HG02973 (cell line): ENCODE data around the gene PKM.

Experiments used
- ATAC-seq: cut with Tn5 transposase; IDR thresholded peaks from one replicate; pipeline ENCODE4 v1.9.1; 2021; ENCODE audit warnings: moderate library complexity; ENCODE audit not compliant: unreplicated experiment

The PKM gene

DNA sequence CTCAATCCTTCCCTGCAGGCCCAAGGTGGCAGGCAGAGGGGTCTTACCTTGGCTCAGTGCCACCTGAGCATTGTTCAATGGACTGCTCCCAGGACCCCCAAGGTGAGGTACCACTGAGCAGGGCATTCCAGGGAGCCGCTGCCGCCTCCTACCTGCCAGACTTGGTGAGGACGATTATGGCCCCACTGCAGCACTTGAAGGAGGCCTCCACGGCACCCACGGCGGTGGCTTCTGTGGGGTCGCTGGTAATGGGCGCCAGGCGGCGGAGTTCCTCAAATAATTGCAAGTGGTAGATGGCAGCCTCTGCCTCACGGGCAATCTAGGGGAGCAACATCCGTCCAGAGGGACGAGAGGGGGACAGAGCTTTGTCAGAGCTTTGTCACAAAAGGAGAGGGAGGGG, 28.7 kb downstream of the PKM start:
- ATAC-seq: no peak

DNA sequence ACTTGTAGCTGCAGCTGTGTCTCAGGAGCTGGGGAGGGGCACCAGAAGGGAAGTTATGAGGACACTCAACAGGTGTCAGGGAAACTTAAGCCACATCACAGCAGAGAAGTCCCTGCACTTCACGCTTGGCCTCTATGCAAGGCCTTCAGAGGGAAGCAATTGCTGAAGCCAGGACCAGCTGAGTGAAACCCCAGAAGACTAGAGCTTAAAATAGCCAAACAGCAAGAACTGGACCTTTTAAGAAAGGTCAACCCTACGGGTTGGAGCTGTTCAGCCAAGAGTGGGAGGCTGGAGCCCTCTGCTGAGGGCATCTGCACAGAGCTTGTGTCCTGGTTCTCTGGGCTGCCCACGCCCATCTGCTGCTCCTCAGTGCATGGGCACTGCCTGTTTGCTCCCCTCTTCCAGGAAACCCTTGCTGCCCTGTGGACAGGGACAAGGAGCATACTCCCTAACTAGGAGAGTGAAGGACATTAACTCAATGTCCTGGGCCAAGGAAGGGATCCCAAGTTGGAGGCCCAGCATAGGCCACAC, 29.5 kb downstream of the PKM start:
- ATAC-seq: no peak

DNA sequence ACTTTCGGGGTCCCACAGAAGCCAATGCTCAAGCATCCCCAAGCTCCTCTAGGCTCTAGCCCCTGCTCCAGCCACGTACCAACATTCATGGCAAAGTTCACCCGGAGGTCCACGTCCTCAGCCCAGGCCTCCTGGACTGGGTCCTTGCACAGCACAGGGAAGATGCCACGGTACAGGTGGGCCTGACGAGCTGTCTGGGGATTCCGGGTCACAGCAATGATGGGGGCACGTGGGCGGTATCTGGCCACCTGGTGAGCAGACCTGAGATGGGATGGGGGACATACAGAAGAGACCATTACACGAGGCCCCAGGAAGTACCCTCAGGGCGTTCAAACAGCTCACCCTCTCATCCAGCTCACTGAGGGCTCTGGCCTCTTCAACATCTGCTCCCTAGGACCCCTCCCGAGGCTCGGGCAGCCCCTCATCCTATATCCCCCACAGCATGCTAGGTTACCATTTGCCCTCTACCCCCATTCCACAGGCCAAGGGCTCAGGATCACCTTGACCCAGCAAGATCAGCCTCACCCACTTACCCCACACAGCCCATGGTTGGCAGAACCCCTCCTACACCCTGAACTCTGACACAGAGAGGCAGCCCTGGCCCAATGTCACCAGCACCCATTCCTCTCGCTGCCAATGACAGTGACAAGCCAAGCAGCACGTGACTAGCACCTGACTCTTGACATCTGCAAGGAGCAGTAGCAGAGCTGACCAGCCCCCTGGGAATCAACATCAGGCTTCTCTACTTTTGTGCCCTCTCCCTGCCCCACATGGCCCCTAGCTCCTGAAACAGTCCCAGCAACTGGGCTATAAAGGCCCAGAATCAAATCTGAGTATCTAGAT, 30.4 kb downstream of the PKM start:
- no peak for ATAC-seq

DNA sequence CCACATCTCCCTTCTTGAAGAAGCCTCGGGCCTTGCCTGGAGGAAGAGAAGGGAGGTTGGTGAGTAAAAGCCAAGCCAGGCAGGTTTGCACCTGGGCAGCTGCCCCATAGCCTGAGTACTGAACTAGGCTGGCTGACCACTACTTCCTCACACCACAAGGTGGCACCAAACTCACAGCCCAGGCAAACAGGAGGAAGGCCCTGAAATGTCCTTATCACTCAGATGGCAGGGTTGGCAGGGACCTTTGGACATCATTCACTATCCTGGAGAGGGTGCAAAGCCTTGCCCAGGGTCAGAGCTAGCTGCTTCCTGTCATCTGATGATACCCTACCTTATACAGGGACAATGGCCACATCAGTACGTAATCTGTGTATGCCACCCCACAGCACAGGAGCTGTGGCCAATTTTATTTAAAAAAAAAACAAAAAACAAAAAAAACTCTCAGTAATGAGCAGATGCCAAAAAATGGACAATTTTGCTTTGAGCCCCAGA, 31.2 kb downstream of the PKM start:
- ATAC-seq: no peak

DNA sequence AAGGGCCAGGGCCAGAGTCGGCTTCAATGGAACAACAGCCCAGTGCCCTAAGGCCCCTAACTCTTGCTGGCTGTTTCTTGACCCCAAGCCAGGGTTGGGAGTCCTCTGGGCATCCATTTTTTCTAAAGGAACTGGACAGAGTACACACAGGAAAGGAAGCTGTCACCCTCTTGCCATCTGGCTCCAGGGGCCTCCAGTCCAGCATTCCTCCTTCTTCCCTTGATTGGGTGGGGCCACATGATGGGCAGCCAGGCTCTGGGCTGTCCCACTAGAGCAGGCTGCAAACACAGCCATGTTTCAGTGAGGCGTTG, 31.8 kb downstream of the PKM start:
- ATAC-seq: no peak

DNA sequence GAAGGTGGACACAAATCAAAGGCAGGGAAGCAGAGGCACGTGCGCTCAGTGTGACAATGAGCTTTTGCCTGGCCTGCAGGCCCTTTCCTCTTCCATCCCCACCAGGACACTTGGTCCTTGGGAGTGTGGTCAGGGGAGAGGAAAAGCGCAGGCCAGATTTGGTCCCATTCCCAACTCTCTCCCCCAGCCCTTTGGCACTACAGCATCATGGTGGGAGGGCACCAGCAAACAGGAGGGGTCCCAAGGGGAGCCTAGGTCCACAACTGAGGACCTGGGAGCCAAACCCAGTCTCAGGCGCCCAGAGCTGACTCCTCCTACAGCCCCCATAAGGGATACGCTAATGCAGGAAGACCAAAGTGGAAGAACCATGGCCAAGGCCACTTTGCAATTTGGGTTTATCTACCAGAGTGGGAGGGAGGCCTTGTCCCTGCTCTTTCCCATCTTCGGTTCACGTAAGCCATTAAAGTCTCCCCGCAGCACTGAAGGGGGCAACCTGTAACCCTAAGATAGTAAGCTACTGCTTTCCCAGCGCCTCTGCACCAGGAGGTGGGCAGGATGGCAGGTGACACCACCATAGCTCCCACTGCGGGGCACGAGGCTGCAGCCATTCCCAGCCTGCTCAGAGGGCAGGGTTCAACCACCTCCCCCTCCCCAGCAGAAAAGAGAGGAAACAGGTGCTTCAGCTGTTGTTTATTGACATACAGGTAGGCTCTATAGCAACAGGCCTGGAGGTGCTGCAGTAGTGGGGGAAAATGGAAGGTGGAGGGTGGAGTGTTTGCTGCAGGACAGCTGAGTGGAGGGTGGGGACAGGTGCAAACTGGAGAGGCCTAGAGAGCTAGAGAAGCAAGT, 32.4 kb downstream of the PKM start:
- no peak for ATAC-seq

DNA sequence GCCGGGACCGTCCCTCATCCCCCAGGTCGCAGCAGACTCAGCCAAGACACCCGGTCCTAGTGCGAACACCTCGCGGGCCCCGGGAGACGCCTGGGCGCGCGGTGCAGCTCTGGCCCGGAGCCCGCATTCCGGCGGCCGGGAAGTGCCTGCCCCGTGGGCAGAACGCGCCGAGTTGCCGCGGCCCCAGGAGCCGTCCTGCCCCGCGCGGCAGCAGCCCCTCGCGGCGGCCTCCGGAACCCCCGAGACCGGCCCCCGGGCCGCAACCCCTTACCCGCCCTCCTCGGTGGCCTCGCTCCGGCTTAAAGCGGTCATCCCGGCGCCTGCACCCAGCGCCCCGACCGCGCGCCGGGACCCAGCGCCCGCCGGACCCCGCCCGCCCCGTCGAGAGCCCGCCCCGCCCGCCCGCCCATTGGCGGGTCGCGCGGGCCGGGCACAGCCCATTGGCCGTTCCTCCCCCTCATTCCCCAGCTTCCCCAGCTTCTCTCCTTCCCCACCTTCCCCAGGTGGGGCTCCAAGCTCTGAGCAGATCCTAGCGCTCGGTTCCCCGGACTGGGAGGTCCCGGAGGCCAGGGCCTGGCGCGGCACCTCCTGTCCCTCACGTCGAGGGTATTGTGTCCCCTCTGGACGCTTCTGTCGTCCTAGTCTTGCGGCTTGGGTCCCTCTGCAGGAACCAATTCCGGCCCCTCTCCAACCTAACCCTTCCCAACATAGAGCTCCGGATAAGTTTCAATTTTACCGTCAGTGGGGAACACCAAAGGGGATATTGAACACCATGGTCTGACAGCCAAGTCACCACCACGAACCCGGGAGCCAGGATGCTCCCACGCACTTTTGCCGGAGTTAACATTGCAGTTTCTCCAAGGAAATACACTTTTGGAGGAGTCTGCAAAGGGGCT, 33.3 kb downstream of the PKM start, which contains the start of gene GRAMD2A:
Gene GRAMD2A, minus strand, starts transcription at position 328 of the 896 bp plus-strand sequence.
- ATAC-seq: no peak

DNA sequence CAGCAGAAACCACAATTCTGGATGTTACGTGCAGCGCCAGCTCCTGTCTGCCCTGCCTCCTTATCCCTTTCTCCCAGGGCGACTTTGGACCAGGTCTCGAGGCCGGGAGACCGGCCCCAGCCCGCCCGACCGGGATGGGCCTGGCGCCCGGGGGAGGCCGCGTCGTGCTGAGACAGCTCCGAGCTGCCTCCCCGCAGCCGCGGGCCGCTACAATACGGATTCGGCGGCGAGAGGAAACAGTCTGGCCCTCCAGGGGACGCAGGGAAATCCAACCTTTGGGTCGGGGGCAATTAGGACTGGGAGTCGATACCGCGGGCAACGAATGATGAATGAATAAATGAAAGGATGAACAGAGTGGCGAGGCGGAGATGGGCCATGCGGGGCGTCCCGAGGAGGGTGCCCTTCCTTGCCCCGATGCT, 33.9 kb downstream of the PKM start:
- no peak for ATAC-seq

DNA sequence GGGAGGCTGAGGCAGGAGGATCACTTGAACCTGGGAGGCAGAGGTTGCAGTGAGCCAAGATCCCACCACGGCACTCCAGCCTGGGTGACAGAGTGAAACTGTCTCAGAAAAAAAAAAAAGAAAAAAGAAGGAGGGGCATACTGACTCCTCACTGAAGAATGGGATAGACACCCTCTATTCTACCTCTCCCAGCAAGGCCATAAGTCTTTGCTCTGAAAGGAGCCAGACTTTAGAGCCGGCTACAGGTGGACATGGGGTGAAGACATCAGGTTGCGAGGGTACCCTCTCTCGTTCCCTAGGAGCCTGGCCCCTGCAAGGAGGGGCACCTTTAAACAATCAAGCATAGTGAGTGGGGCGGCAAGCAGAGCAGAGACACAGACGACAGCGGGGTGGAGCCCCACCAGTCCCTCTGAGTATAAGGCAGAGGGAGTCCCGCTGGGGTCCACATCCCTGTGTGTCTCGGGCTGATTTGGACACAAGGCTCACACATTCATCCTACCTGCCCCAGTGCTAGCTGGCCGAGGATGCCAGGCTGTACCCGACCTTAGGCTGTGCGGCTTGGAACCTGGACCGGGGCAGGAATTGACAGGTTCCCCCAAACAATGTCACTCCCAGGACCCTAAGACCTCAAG, 34.5 kb downstream of the PKM start:
- no peak for ATAC-seq

DNA sequence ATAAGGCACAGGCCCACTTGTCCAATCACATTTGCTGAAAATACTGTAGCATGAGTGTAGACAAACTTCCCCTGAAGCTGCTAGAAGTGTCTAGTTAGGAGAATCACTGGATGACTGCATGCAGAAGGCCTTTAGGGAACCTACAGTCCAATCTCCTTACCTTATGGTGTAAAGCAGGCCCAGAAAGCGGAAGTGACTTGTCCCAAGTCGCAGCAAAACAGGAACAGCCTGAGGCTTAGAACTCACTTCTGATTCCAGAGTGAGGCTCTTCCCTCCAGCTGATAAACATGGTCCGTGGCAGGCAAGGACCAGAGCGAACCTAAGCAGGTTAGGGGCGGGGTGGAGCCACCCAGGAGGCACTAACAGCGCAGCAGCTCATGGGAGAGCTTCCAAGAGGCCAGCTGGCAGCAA, 35.9 kb downstream of the PKM start:
- no peak for ATAC-seq

DNA sequence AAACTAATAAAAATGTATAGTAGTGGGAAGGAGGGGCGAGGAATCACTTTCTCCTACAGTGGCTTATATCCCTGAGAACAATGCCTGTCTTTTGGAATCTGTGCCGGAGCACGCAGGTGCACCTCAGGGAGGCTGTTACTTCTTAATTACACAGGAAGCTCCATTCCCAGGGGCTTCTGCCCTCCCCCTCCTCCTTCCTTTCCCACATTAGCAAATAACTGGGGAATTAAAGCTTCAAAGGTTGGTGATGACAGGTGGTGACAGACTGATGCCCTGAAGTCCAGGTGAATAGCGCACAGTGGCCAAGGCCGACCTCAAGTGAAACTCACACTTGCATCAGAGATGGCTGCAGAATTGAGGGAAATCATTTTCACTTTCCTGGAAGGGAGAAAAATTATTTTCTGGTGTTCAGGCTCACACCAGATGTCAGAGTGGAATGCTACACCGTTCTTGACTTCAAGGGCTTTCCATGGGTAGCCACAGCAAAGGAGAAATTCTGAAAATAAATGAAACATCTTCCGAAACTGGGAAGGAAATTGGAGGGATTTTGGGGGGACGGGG, 37.1 kb downstream of the PKM start:
- ATAC-seq: no peak

DNA sequence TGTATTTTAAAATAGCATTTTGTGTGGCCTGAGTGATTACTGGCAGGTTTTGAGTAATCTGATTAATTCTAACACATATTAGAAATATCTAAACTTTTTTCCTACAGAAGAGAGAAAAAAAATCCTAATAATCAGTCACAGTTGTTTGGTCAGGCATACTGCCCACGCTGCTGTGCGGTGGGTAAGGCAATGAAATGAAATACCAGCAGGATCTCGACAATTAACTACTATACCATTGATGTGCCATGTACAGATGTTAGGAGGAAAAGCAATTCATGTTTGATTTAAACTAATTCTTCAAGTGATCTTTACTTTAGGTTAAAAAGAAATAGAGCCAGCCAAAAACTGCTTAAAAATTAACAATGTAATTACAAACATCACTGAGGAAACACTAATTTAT, 38.6 kb downstream of the PKM start:
- no peak for ATAC-seq

DNA sequence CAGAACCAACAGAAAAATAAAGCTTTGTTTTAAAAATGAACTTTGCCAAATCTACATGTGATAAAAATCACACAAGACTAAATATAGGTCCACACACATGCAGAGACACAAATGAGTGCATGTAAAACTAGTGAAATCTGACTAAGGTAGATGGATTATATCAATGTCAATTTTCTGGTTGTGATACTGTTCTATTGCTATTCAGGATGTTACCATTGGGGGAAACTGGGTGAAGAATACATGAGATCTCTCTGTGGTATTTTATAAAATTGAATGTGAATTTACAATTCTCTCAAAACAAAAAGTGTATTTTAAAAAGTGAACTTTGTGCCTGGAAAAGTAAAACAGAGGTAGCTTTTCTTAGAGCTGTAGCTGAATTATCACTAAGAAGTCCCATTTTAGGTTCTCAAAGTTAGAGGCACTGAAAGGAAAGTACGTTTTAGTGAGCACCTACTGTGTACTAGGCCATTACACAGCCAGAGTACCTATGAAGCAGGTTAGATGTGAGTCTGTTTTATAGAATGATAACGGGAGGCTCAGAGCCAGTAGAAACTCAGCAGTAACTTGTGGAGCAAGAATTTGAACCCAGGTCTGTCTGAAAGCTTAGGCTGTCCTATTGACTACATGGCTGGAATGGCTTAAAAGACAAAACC, 41.6 kb downstream of the PKM start:
- no peak for ATAC-seq

DNA sequence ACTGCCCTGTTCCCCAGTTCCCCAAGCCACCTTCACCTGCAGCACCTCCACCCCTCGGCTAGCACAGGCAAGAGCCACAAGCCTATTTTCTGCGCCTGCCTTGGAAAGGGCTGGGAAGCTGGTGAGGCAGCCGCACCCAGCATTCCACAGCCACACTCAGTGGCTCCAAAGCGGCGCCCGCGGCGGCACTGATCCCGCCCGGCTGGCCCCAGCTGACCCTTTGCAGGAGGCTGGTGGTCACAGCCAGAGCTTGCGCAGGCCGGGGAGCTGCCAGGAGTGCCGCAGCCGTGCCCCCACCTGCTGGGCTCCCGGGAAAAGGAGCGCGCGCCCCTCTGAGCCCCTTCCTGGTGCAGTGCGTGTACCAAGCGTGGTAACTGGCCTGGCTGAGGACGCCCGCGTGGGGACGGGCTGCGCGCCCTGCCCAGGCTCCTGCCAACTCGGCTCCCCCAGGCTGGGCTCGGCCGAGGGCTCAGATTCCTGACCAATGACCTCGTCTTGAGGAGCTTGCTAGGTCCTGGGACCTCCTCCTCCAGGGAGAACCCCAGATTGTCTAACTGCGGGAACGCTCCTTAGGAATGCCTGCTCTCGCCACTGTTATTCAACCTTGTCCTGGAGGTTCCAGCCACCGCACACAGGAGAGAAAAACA, 46.7 kb downstream of the PKM start:
- ATAC-seq: no peak

DNA sequence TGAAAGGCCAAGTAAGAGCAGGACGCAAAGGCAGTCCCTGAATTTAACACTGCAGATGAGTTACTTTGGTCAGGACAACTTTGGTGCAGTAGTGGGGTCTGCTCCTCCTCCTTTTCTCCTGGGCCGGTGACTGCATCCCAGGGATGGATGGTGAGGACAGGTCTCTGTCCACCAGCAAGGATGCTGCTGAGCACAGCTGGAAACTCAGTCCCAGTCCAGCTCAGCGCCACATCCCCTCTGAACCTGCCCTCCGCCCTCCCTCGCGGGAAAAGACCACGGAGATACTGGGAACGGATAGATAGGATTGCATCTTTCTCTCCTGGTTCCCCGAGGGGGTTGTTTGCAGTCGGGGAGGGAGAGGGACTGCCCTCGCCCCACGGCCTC, 47.2 kb downstream of the PKM start:
- ATAC-seq: no peak

DNA sequence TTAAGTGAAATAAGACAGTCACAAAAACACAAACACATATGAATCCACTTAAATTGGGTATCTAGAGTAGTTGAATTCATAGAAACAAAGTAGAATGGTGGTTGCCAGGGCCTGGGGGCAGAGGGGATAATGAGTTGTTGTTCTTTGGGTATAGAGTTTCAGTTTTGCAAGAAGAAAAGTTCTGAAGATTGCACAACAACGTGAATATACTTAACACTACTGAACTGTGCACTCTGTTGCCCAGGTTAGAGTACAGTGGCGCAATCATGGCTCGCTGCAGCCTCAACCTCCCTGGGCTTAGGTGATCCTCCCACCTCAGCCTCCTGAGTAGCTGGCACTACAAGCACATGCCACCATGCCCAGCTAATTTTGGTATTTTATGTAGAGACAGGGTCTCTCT, 48.3 kb downstream of the PKM start:
- no peak for ATAC-seq

DNA sequence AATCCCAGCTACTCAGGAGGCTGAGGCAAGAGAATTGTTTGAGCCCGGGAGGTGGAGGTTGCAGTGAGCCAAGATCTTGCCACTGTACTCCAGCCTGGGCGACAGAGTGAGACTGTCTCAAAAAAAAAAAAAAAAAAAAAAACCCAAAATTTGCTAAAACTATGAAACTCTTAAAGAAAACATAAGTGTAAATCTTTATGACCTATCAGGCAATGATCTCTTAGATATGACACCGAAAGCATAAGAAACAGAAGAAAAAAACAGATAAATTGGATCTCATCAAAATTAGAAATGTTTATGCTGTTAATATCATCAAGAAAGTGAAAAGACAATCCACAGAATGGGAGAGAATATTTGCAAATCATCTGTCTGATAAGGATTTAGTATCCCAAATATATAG, 48.7 kb downstream of the PKM start:
- ATAC-seq: no peak

DNA sequence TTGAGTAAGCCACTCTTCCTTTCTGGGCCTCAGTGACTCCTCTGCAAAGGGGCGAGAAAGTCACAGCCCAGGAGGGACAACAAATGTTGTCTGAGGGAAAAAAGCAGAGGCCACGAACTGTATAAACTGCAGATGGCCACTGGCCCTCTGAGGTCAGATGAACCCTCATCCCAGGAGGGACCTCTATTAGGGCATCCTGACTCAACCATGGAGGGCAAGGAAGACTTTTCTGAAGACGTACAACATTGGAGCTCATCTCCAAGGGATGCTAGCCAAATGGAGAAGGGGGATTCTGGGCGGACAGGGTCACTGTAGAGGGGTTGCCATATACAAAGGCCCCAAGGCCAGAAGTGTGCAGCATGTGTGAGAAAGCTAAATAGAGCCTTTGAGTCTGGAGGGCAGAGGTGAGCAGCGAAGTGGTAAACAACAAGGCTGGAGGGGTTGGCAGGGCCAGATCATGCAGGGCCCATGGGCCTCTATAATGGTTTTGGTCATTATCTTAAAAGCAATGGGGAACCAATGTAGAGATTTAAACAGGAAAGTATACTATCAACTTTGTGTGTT, 50.1 kb downstream of the PKM start:
- ATAC-seq: no peak
